ENCODE results near the gene BPI. TPM values are rescaled to one million over a fixed set of nuclear protein-coding genes. Genes with fewer than 3 reads are reported as not detected.

The BPI gene
- polyA plus RNA-seq, 1 donor (not counting 4 experiments of a cell fraction or from before 2014, with no cell fraction given), result not detected

DNA sequence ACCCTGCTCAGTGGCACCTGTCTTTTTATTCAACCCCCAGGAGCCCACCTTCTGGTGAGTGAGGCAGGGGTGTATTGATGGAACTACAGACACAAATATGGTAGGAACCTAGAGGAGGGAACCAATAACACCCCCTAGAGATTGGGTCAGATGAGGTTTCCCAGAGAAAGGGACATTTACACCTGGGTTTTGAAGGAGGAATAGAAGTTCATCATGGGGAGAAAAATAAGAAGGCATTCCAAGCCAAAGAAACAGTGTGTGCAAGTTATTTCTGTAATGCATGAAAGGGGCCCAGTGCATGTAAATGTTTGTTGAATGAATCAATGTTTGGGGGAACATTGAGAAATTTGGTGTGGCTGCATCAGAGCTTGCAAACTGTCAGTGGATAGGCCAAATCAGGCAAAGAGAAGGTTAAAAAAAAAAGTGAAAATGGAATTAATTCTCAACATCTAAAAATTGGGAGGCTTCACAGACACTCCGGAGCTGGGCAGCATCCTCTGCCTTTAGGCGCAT lies 32.3 kb upstream of the BPI start:
- Histone ChIP-seq H3K79me2 (ENCODE audit: control insufficient read depth, insufficient read depth, low read length) (no peaks in the 10 kb centered on the region), H2AFZ (ENCODE audit: control insufficient read depth, low read length) (no peak overlapping the region), H3K36me3 (ENCODE audit: control insufficient read depth in 2 of 2, extremely low read depth in 1 of 2, insufficient read depth in 2 of 2, low read length in 2 of 2) (no peaks in the 10 kb centered on the region), H3K27ac (ENCODE audit: control insufficient read depth, insufficient read depth, low read length) (no peak overlapping the region), H3K4me1 (ENCODE audit: control insufficient read depth, extremely low read depth, insufficient read depth, low read length) (peaks cover 21% of the 10 kb centered on the region), H3K9me3 (ENCODE audit: control insufficient read depth, low read depth, low read length) (no peaks in the 10 kb centered on the region), H4K20me1 (ENCODE audit: control insufficient read depth, extremely low read depth, insufficient read depth, low read length) (no peaks in the 10 kb centered on the region), H3K9ac (ENCODE audit: control insufficient read depth, extremely low read depth, insufficient read depth, low read length) (no peak overlapping the region), H3K27me3 (ENCODE audit: control insufficient read depth, extremely low read depth, insufficient read depth, low read length) (no peaks in the 10 kb centered on the region), H3K4me2 (ENCODE audit: control insufficient read depth, extremely low read depth, insufficient read depth, low read depth, low read length) (no peak overlapping the region), H3K9me1 (ENCODE audit: control insufficient read depth, extremely low read depth, insufficient read depth, low read length) (no peaks in the 10 kb centered on the region), H3K4me3 (ENCODE audit: control insufficient read depth in 2 of 3, extremely low read depth in 1 of 3, insufficient read depth in 2 of 3, low read depth in 1 of 3, low read length in 3 of 3) (no peak overlapping the region)
- TF ChIP-seq, protein P1, sequence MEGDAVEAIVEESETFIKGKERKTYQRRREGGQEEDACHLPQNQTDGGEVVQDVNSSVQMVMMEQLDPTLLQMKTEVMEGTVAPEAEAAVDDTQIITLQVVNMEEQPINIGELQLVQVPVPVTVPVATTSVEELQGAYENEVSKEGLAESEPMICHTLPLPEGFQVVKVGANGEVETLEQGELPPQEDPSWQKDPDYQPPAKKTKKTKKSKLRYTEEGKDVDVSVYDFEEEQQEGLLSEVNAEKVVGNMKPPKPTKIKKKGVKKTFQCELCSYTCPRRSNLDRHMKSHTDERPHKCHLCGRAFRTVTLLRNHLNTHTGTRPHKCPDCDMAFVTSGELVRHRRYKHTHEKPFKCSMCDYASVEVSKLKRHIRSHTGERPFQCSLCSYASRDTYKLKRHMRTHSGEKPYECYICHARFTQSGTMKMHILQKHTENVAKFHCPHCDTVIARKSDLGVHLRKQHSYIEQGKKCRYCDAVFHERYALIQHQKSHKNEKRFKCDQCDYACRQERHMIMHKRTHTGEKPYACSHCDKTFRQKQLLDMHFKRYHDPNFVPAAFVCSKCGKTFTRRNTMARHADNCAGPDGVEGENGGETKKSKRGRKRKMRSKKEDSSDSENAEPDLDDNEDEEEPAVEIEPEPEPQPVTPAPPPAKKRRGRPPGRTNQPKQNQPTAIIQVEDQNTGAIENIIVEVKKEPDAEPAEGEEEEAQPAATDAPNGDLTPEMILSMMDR (optimal IDR thresholded peaks at IDR 0.05 in 1 of 3, IDR thresholded peaks at IDR 0.05 in 1 of 3, conservative IDR thresholded peaks at IDR 0.05 in 1 of 3; ENCODE audit: extremely low read depth in 1 of 3, insufficient read depth in 2 of 3, low read length in 3 of 3), result no peak
- no peak for TF ChIP-seq EZH2 (IDR thresholded peaks at IDR 0.05; ENCODE audit: low read length)
- DNase-seq (ENCODE audit: low read depth, low spot score), result no peak
- dilution Hi-C loops (cut with MboI; ENCODE audit: extremely low pct_ligation_motif_present, low sequenced_read_pairs), result no loop called here
- FAIRE-seq, result no peak

DNA sequence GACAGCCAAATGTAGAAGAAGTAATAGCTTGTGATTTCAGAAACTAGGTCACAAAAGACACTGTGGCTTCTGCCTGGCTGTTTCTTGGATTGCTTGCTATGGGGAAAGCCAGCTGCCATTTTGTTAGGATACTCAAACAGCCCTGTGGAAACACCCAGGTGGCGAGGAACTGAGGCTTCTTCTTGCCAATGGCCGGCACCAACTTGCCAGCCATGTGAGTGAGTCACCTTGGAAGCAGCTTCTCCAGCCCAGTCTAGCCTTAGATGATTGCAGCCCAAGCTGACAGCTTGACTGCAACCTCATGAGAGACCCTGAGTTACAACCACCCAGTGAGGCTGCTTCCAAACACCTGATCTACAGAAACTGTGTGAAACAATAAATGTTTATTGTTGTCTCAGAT lies 31.6 kb upstream of the BPI start:
- Histone ChIP-seq H3K9me3 (ENCODE audit: control insufficient read depth, low read depth, low read length) (no peaks in the 10 kb centered on the region), H3K27ac (ENCODE audit: control insufficient read depth, insufficient read depth, low read length) (no peak overlapping the region), H3K79me2 (ENCODE audit: control insufficient read depth, insufficient read depth, low read length) (no peaks in the 10 kb centered on the region), H3K9ac (ENCODE audit: control insufficient read depth, extremely low read depth, insufficient read depth, low read length) (no peak overlapping the region), H2AFZ (ENCODE audit: control insufficient read depth, low read length) (no peak overlapping the region), H3K4me1 (ENCODE audit: control insufficient read depth, extremely low read depth, insufficient read depth, low read length) (peaks cover 21% of the 10 kb centered on the region), H4K20me1 (ENCODE audit: control insufficient read depth, extremely low read depth, insufficient read depth, low read length) (no peaks in the 10 kb centered on the region), H3K9me1 (ENCODE audit: control insufficient read depth, extremely low read depth, insufficient read depth, low read length) (no peaks in the 10 kb centered on the region), H3K36me3 (ENCODE audit: control insufficient read depth in 2 of 2, extremely low read depth in 1 of 2, insufficient read depth in 2 of 2, low read length in 2 of 2) (no peaks in the 10 kb centered on the region), H3K27me3 (ENCODE audit: control insufficient read depth, extremely low read depth, insufficient read depth, low read length) (no peaks in the 10 kb centered on the region), H3K4me2 (ENCODE audit: control insufficient read depth, extremely low read depth, insufficient read depth, low read depth, low read length) (no peak overlapping the region), H3K4me3 (ENCODE audit: control insufficient read depth in 2 of 3, extremely low read depth in 1 of 3, insufficient read depth in 2 of 3, low read depth in 1 of 3, low read length in 3 of 3) (no peak overlapping the region)
- FAIRE-seq (no peak), DNase-seq (ENCODE audit: low read depth, low spot score) (peak; percentile 33)
- dilution Hi-C loops (cut with MboI; ENCODE audit: extremely low pct_ligation_motif_present, low sequenced_read_pairs), result no loop called here
- TF ChIP-seq, protein P1 (optimal IDR thresholded peaks at IDR 0.05 in 1 of 3, IDR thresholded peaks at IDR 0.05 in 1 of 3, conservative IDR thresholded peaks at IDR 0.05 in 1 of 3; ENCODE audit: extremely low read depth in 1 of 3, insufficient read depth in 2 of 3, low read length in 3 of 3), result no peak
- no peak for TF ChIP-seq EZH2 (IDR thresholded peaks at IDR 0.05; ENCODE audit: low read length)

Measured in keratinocyte (primary cell).